SK-N-SH (cell line): ENCODE data around the gene XRCC5. TPM values are rescaled to one million over a fixed set of nuclear protein-coding genes. Genes with fewer than 3 reads are reported as not detected.

ENCODE experiments used
- CTCF ChIA-PET: fragments of 300-600, 350-600 bp; formaldehyde crosslinking; extraction: SDS; loops from one replicate; lab custom pipeline; 2021; lab: Yijun Ruan, JAX
- POLR2A ChIA-PET: fragments of 350-600 bp; sonication (Branson Sonifier 250); formaldehyde crosslinking; extraction: SDS; loops from one replicate; lab custom pipeline; 2020; ENCODE audit warnings: antibody characterized with exemption, inconsistent platforms; lab: Yijun Ruan, JAX
- DNase-seq: peaks from one replicate; pipeline ENCODE4 v3.0.0; 2012
- H2AFZ ChIP-seq: fragments of 200-600 bp; sonication (generic); 2 replicates; pipeline ENCODE4 v1.8.1; 2016; ENCODE audit warnings: antibody characterized with exemption, mild to moderate bottlenecking, low read depth
- H3F3A ChIP-seq: fragments of 200-600 bp; sonication (generic); replicated peaks from 2 replicates; pipeline ENCODE3; 2016; ENCODE audit warnings: antibody characterized with exemption, mild to moderate bottlenecking; ENCODE audit not compliant: insufficient read depth
- H3K27ac ChIP-seq, 2 experiments: fragments of 200-500 bp in 1 of 2; fragments of 200-600 bp in 1 of 2; sonication (Bioruptor generic) in 1 of 2; sonication (generic), shearing (Covaris generic) in 1 of 2; 2 replicates each; pipeline versions ENCODE4 v1.5.1 to v1.6.1; 2014 to 2016; ENCODE audit warnings: low read depth in 2 of 2, inconsistent platforms in 1 of 2, low read length in 1 of 2, mild to moderate bottlenecking in 1 of 2, mixed read lengths in 1 of 2
- H3K27me3 ChIP-seq: fragments of 200-600 bp; sonication (generic), shearing (Covaris generic); 2 replicates; pipeline ENCODE4 v1.6.1; 2016; ENCODE audit warnings: mixed run types; ENCODE audit not compliant: insufficient read depth
- H3K36me3 ChIP-seq, 2 experiments: fragments of 200-500 bp in 1 of 2; fragments of 200-600 bp in 1 of 2; sonication (Bioruptor generic) in 1 of 2; sonication (generic) in 1 of 2; replicated peaks in 1 of 2; 2 replicates each; pipeline versions ENCODE3 to v1.5.1; 2014 to 2016; ENCODE audit warnings: low read length in 1 of 2, mild to moderate bottlenecking in 1 of 2; ENCODE audit not compliant: insufficient read depth in 2 of 2, control insufficient read depth in 1 of 2
- H3K4me1 ChIP-seq, 2 experiments: fragments of 200-500 bp in 1 of 2; fragments of 200-600 bp in 1 of 2; sonication (Bioruptor generic) in 1 of 2; sonication (generic), shearing (Covaris generic) in 1 of 2; 2 replicates each; pipeline versions ENCODE4 v1.5.1 to v1.6.1; 2014 to 2016; ENCODE audit warnings: low read depth in 1 of 2, low read length in 1 of 2, mixed run types in 1 of 2; ENCODE audit not compliant: insufficient read depth in 2 of 2, control insufficient read depth in 1 of 2
- H3K4me2 ChIP-seq: fragments of 200-600 bp; sonication (generic), shearing (Covaris generic); 2 replicates; pipeline ENCODE4 v1.6.1; 2017; ENCODE audit warnings: mixed run types
- H3K4me3 ChIP-seq, 2 experiments: fragments of 200-500 bp in 1 of 2; fragments of 200-600 bp in 1 of 2; sonication (Bioruptor generic) in 1 of 2; sonication (generic), shearing (Covaris generic) in 1 of 2; 2 replicates each; pipeline versions ENCODE4 v1.5.1 to v1.8.1; 2014 to 2016; ENCODE audit warnings: low read depth in 2 of 2, inconsistent platforms in 1 of 2, low read length in 1 of 2, mild to moderate bottlenecking in 1 of 2, mixed read lengths in 1 of 2, moderate library complexity in 1 of 2
- H3K79me2 ChIP-seq: fragments of 200-600 bp; sonication (generic); 2 replicates; pipeline ENCODE4 v1.8.1; 2017; ENCODE audit warnings: mild to moderate bottlenecking; ENCODE audit not compliant: insufficient read depth
- H3K9ac ChIP-seq: fragments of 200-600 bp; sonication (generic); 2 replicates; pipeline ENCODE4 v1.6.1; 2017; ENCODE audit warnings: mixed run types
- H3K9me2 ChIP-seq: fragments of 200-600 bp; sonication (generic); 2 replicates; pipeline ENCODE4 v1.6.1; 2017; ENCODE audit warnings: mixed run types
- H3K9me3 ChIP-seq: fragments of 200-600 bp; sonication (generic); 2 replicates; pipeline ENCODE4 v1.6.1; 2017; ENCODE audit warnings: mixed run types, mild to moderate bottlenecking, moderate library complexity
- H4K20me1 ChIP-seq: fragments of 200-600 bp; sonication (generic); 2 replicates; pipeline ENCODE4 v1.6.1; 2017; ENCODE audit warnings: mild to moderate bottlenecking, mixed run types; ENCODE audit not compliant: insufficient read depth
- CTCF ChIP-seq: fragments of 200-600 bp; sonication (generic); IDR thresholded peaks from 2 replicates; pipeline ENCODE4 v1.6.1; 2017; ENCODE audit warnings: antibody characterized with exemption, mild to moderate bottlenecking, moderate library complexity
- ELF1 ChIP-seq: IDR thresholded peaks from 2 replicates; pipeline ENCODE4 v1.4.0; 2012
- EZH2phosphoT487 ChIP-seq: fragments of 200-600 bp; sonication (generic); IDR thresholded peaks from 2 replicates; pipeline ENCODE4 v1.6.1; 2017; ENCODE audit warnings: low read depth, mixed run types, mild to moderate bottlenecking, antibody characterized with exemption, moderate library complexity, borderline replicate concordance
- FOXJ3 ChIP-seq: sonication (generic); formaldehyde crosslinking; IDR thresholded peaks from 2 replicates; pipeline ENCODE4 v1.5.1; 2020; ENCODE audit warnings: mild to moderate bottlenecking, missing genetic modification reagents
- GABPA ChIP-seq: IDR thresholded peaks from 2 replicates; pipeline ENCODE4 v1.4.0; 2012; ENCODE audit warnings: low read depth, mild to moderate bottlenecking
- GATA2 ChIP-seq: sonication (generic); formaldehyde crosslinking; IDR thresholded peaks from 2 replicates; pipeline ENCODE4 v1.5.0; 2020; ENCODE audit warnings: mild to moderate bottlenecking, missing genetic modification reagents
- IRF3 ChIP-seq: fragments of 150-350 bp; IDR thresholded peaks from 2 replicates; pipeline ENCODE4 v1.6.1; 2016; ENCODE audit warnings: mild to moderate bottlenecking, low read depth, low read length
- JUND ChIP-seq: IDR thresholded peaks from 2 replicates; pipeline ENCODE4 v1.4.0; 2012
- MAX ChIP-seq: IDR thresholded peaks from 2 replicates; pipeline ENCODE4 v1.4.0; 2012; ENCODE audit warnings: low read depth
- MEF2A ChIP-seq: IDR thresholded peaks from 2 replicates; pipeline ENCODE4 v1.4.0; 2012; ENCODE audit warnings: low read depth, borderline replicate concordance
- RAD21 ChIP-seq: IDR thresholded peaks from 2 replicates; pipeline ENCODE4 v1.6.1; 2012; ENCODE audit warnings: mild to moderate bottlenecking, low read length
- RCOR1 ChIP-seq: fragments of 150-350 bp; IDR thresholded peaks from 2 replicates; pipeline ENCODE4 v1.6.1; 2017; ENCODE audit warnings: antibody characterized with exemption, low read length
- TAF1 ChIP-seq: IDR thresholded peaks from 2 replicates; pipeline ENCODE4 v1.6.1; 2012; ENCODE audit warnings: low read depth, mild to moderate bottlenecking, low read length, moderate library complexity, borderline replicate concordance
- YY1 ChIP-seq: IDR thresholded peaks from 2 replicates; pipeline ENCODE4 v1.4.0; 2012; ENCODE audit warnings: low read depth, mild to moderate bottlenecking
- ZBTB33 ChIP-seq: IDR thresholded peaks from 2 replicates; pipeline ENCODE4 v1.4.0; 2012; ENCODE audit warnings: low read depth, borderline replicate concordance
- WGBS: methylation state at CpG from one replicate; pipeline ENCODE4 v1.1.6; 2017; ENCODE audit warnings: low lambda C conversion rate; 5-methylcytosine and 5-hydroxymethylcytosine counted together
- polyA plus RNA-seq, 3 experiments: library from polyadenylated mRNA; depleted of rRNA; stranded (reverse); fragments of >200 nt; gene quantifications; 2 replicates each; pipeline ENCODE4 v1.2.3, GENCODE V29; 2012
- TF ChIP-seq, protein P1 (sequence below): IDR thresholded peaks from 2 replicates; pipeline ENCODE4 v1.4.0; 2012; ENCODE audit warnings: low read depth, borderline replicate concordance
- TF ChIP-seq, protein P2 (sequence below): fragments of 150-350 bp; IDR thresholded peaks from 2 replicates; pipeline ENCODE4 v1.6.1; 2017; ENCODE audit warnings: antibody characterized with exemption, low read length, low read depth, borderline replicate concordance

The XRCC5 gene
- polyA plus RNA-seq, 1 of the 3 experiments (the other 2 are of a cell fraction), result 125 TPM

DNA sequence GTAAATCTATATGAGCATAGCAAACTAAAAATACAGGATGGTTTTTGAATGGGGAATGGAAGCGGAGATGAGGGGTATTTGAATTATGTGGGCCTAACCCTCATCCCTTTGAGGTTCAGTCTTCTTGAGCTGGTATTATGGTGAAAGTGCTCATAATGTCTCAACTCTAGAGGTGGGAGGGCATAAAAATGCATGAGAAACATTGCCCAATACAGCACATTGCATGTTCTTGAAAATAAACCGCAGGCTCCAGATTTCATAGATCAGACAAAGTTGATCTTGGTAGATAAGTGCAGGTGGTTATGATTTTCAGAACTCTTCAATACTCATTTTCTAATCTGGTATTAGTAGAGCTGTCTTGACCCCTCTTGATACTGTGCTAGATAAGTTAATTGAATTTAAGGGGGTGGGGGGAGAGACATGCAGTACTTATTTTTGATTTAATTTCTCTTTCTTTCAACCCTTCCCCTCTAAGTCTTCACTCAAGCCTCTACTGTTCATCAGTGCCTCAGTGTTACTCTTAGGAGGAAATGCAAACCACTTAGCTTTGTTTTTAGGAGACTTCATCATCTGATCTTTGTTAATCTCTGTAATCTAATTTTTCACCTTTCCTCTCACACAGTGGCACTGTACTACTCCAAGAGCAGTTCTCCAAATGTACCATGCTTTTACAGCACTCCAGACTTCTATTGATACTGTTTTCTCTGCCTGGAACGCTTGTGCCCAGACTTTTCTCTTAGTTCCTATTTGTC lies 22.2 kb downstream of the XRCC5 start:
- 95% methylated on average over 3 of the region's 3 CpGs for WGBS
- peaks cover 83% of the 10 kb centered on the region for H3K79me2 ChIP-seq
- no peaks in the 10 kb centered on the region for H3K9me2 ChIP-seq
- no peaks in the 10 kb centered on the region for H4K20me1 ChIP-seq
- TF ChIP-seq, protein P1, sequence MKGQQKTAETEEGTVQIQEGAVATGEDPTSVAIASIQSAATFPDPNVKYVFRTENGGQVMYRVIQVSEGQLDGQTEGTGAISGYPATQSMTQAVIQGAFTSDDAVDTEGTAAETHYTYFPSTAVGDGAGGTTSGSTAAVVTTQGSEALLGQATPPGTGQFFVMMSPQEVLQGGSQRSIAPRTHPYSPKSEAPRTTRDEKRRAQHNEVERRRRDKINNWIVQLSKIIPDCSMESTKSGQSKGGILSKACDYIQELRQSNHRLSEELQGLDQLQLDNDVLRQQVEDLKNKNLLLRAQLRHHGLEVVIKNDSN, result no peak
- TF ChIP-seq RCOR1 (no peak), GATA2 (CRISPR knock-in tag) (peak; percentile 18; the same call in 1 of the 2 replicates), IRF3 (no peak)
- TF ChIP-seq, all 33 proteins: peak for 1
- POLR2A ChIA-PET, result no interaction called here
- Histone ChIP-seq H3K4me2 (no peak overlapping the region), H3K27me3 (no peaks in the 10 kb centered on the region), H3F3A (peaks cover 8% of the 10 kb centered on the region), H3K27ac (peak overlapping the region in 1 of 2 experiments; percentile 3; a peak in 1 of 4 replicates), H3K9ac (no peak overlapping the region), H2AFZ (no peak overlapping the region), H3K36me3 (peaks cover 91% of the 10 kb centered on the region in 2 experiments), H3K4me1 (no peaks in the 10 kb centered on the region; a peak in 2 of 4 replicates), H3K9me3 (no peaks in the 10 kb centered on the region), H3K4me3 (no peak overlapping the region)
- DNase-seq, result no peak
- CTCF ChIA-PET, result interaction anchor here (0.7 to 2.2 kb wide), 5 partner anchors 9 to 267 kb away, joined by 3 to 10 read pairs (median 6); partner anchors contain the start of genes PECR and TMEM169

GRCh38 chr2:216132585-216132984 lies 23.4 kb downstream of the XRCC5 start:
- Histone ChIP-seq H3K27me3 (no peaks in the 10 kb centered on the region), H3F3A (peaks cover 9% of the 10 kb centered on the region), H3K9me2 (no peaks in the 10 kb centered on the region), H3K4me3 (no peak overlapping the region), H4K20me1 (no peaks in the 10 kb centered on the region), H3K27ac (no peak overlapping the region; a peak in 1 of 4 replicates), H3K9me3 (no peaks in the 10 kb centered on the region), H3K9ac (no peak overlapping the region), H3K36me3 (peaks cover 91 to 92% of the 10 kb centered on the region in 2 experiments), H3K79me2 (peaks cover 76% of the 10 kb centered on the region), H3K4me2 (no peak overlapping the region), H3K4me1 (no peaks in the 10 kb centered on the region; a peak in 2 of 4 replicates), H2AFZ (no peak overlapping the region)
- ChIA-PET POLR2A (interaction anchor here (0.6 kb wide), 1 partner anchor 203 kb away, joined by 3 read pairs; no protein-coding TSS in a partner anchor), CTCF (interaction anchor here (2.1 kb wide), 1 partner anchor 10 kb away, joined by 8 read pairs; no protein-coding TSS in a partner anchor)
- TF ChIP-seq TAF1 (no peak), GABPA (no peak), MEF2A (no peak), CTCF (no peak), RAD21 (no peak), MAX (no peak), YY1 (no peak), GATA2 (CRISPR knock-in tag) (no peak), ELF1 (no peak), JUND (no peak), FOXJ3 (CRISPR knock-in tag) (no peak), ZBTB33 (no peak), EZH2phosphoT487 (no peak)
- TF ChIP-seq, protein P2, sequence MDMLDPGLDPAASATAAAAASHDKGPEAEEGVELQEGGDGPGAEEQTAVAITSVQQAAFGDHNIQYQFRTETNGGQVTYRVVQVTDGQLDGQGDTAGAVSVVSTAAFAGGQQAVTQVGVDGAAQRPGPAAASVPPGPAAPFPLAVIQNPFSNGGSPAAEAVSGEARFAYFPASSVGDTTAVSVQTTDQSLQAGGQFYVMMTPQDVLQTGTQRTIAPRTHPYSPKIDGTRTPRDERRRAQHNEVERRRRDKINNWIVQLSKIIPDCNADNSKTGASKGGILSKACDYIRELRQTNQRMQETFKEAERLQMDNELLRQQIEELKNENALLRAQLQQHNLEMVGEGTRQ, result no peak
- TF ChIP-seq, protein P1, result no peak
- no peak for DNase-seq
